Measurements from ENCODE around the gene AP2A2.

Gene AP2A2

DNA sequence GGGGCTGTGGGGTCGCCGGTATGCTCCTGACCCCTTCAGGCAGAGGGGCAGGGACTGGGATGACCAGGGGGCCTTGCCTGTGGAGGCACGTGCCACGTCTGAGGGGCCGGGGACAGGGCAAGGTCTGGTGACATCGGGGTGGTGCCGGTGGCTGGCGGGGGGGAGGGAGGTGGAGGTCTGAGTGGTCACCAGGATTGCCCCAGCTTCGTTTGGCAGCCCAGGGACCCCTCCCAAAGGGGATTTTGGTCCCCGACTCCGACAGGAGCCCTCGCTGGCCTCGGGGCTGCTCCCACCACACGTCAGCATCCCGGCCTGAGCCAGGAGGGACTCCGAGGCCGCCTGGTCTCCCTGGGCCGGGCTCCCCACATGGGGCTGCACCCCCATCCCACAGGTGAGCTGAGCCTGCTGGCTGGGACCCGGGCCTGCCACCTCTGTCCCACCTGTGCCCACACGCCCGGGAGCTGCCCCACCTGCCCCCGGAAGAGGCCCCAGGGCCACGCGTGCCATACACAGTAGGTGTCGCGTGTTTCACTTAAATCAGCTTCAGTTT lies 111.9 kb downstream of the AP2A2 start:
- Histone ChIP-seq H2AFZ (ENCODE audit: low read length) (no peak overlapping the region), H4K20me1 (ENCODE audit: insufficient read depth, low read length, poor library complexity, severe bottlenecking) (no peaks in the 10 kb centered on the region), H3K79me2 (ENCODE audit: insufficient read depth, low read length) (no peaks in the 10 kb centered on the region), H3K9me2 (replicated peaks; ENCODE audit: low read depth, low read length) (no peaks in the 10 kb centered on the region), H3K27me3 (ENCODE audit: insufficient read depth, low read length, poor library complexity, severe bottlenecking) (no peaks in the 10 kb centered on the region), H3F3A (ENCODE audit: low read depth) (no peaks in the 10 kb centered on the region), H3K9ac (ENCODE audit: low read depth, low read length, poor library complexity, severe bottlenecking) (no peak overlapping the region), H3K36me3 (ENCODE audit: insufficient read depth, low read length) (no peaks in the 10 kb centered on the region), H3K9me3 (ENCODE audit: insufficient read depth, low read depth, low read length) (no peaks in the 10 kb centered on the region), H3K4me1 (ENCODE audit: insufficient read depth, low read length, poor library complexity, severe bottlenecking) (no peaks in the 10 kb centered on the region), H3K4me3 (ENCODE audit: low read length, poor library complexity, severe bottlenecking) (no peak overlapping the region), H3K4me2 (ENCODE audit: low read depth, low read length, poor library complexity, severe bottlenecking) (no peak overlapping the region)
- TF ChIP-seq EZH2phosphoT487 (IDR thresholded peaks at IDR 0.05; ENCODE audit: borderline replicate concordance): no peak
- TF ChIP-seq, protein P1, sequence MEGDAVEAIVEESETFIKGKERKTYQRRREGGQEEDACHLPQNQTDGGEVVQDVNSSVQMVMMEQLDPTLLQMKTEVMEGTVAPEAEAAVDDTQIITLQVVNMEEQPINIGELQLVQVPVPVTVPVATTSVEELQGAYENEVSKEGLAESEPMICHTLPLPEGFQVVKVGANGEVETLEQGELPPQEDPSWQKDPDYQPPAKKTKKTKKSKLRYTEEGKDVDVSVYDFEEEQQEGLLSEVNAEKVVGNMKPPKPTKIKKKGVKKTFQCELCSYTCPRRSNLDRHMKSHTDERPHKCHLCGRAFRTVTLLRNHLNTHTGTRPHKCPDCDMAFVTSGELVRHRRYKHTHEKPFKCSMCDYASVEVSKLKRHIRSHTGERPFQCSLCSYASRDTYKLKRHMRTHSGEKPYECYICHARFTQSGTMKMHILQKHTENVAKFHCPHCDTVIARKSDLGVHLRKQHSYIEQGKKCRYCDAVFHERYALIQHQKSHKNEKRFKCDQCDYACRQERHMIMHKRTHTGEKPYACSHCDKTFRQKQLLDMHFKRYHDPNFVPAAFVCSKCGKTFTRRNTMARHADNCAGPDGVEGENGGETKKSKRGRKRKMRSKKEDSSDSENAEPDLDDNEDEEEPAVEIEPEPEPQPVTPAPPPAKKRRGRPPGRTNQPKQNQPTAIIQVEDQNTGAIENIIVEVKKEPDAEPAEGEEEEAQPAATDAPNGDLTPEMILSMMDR (conservative IDR thresholded peaks at IDR 0.05; ENCODE audit: low read length): no peak

DNA sequence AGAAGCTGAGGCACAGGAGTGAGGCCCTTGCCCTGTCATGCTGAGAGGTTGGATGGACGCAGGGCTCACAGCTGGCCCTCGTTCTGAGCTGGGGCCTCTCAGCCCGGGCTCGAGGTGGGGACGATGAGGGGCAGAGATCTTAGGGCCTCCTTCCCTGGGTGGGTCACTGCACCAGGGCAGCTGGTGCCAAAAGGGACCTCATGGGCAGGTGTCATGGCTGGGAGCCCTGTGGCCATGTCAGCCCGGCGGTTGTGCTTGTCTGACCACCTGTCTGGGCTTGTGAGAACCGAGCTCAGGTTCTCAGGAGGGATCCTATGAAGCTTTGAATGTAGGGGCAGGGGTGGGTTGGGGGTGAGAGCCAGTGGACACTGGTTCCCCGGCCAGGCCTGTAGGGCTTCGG lies 112.7 kb downstream of the AP2A2 start:
- TF ChIP-seq, protein P1 (conservative IDR thresholded peaks at IDR 0.05; ENCODE audit: low read length): no peak
- no peak for TF ChIP-seq EZH2phosphoT487 (IDR thresholded peaks at IDR 0.05; ENCODE audit: borderline replicate concordance)
- Histone ChIP-seq H3K36me3 (ENCODE audit: insufficient read depth, low read length) (no peaks in the 10 kb centered on the region), H3K79me2 (ENCODE audit: insufficient read depth, low read length) (no peaks in the 10 kb centered on the region), H3K9me3 (ENCODE audit: insufficient read depth, low read depth, low read length) (no peaks in the 10 kb centered on the region), H3K9me2 (replicated peaks; ENCODE audit: low read depth, low read length) (no peaks in the 10 kb centered on the region), H3K4me1 (ENCODE audit: insufficient read depth, low read length, poor library complexity, severe bottlenecking) (no peaks in the 10 kb centered on the region), H3F3A (ENCODE audit: low read depth) (no peaks in the 10 kb centered on the region), H3K4me2 (ENCODE audit: low read depth, low read length, poor library complexity, severe bottlenecking) (no peak overlapping the region), H4K20me1 (ENCODE audit: insufficient read depth, low read length, poor library complexity, severe bottlenecking) (no peaks in the 10 kb centered on the region), H2AFZ (ENCODE audit: low read length) (no peak overlapping the region), H3K27me3 (ENCODE audit: insufficient read depth, low read length, poor library complexity, severe bottlenecking) (no peaks in the 10 kb centered on the region), H3K4me3 (ENCODE audit: low read length, poor library complexity, severe bottlenecking) (no peak overlapping the region), H3K9ac (ENCODE audit: low read depth, low read length, poor library complexity, severe bottlenecking) (no peak overlapping the region)

DNA sequence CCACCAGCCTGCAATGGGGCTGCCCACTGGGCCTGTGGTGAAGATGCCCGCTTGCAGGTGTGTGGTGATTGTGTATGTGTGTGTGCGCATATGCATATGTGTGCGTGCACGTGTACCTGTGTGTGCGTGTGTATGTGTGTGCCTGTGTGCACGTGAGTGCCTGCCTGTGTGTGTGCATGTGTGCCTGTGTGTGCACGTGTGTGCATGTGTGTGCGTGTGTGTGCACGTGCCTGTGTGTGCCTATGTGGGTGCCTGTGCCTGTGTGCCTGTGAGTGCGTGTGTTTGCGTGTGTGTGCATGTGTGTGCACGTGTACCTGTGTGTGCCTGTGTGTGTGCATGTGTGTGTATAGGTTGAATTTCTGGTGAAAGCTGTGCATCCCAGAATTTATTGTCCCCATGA lies 113.3 kb downstream of the AP2A2 start:
- TF ChIP-seq EZH2phosphoT487 (IDR thresholded peaks at IDR 0.05; ENCODE audit: borderline replicate concordance): no peak
- TF ChIP-seq, protein P1 (conservative IDR thresholded peaks at IDR 0.05; ENCODE audit: low read length): no peak
- Histone ChIP-seq H3F3A (ENCODE audit: low read depth) (no peaks in the 10 kb centered on the region), H3K9ac (ENCODE audit: low read depth, low read length, poor library complexity, severe bottlenecking) (no peak overlapping the region), H3K36me3 (ENCODE audit: insufficient read depth, low read length) (no peaks in the 10 kb centered on the region), H3K79me2 (ENCODE audit: insufficient read depth, low read length) (no peaks in the 10 kb centered on the region), H4K20me1 (ENCODE audit: insufficient read depth, low read length, poor library complexity, severe bottlenecking) (no peaks in the 10 kb centered on the region), H3K27me3 (ENCODE audit: insufficient read depth, low read length, poor library complexity, severe bottlenecking) (no peaks in the 10 kb centered on the region), H3K9me2 (replicated peaks; ENCODE audit: low read depth, low read length) (no peaks in the 10 kb centered on the region), H3K4me2 (ENCODE audit: low read depth, low read length, poor library complexity, severe bottlenecking) (no peak overlapping the region), H2AFZ (ENCODE audit: low read length) (no peak overlapping the region), H3K9me3 (ENCODE audit: insufficient read depth, low read depth, low read length) (no peaks in the 10 kb centered on the region), H3K4me3 (ENCODE audit: low read length, poor library complexity, severe bottlenecking) (no peak overlapping the region), H3K4me1 (ENCODE audit: insufficient read depth, low read length, poor library complexity, severe bottlenecking) (no peaks in the 10 kb centered on the region)

All from Loucy (cell line).